Uterus (tissue), 2 donors: ENCODE data around the gene BICD2.

Source experiments
- POLR2A ChIP-seq, 2 donors: fragments of 450-650 bp; IDR thresholded peaks; one replicate each; pipeline ENCODE4 v1.6.1; 2016; ENCODE audit warnings: antibody characterized with exemption in 2 of 2, mild to moderate bottlenecking in 1 of 2, moderate library complexity in 1 of 2
- TF ChIP-seq, protein P1 (sequence below), 4 experiments: fragments of 200-600 bp in 2 of 4; fragments of 450-650 bp in 2 of 4; sonication (generic) in 2 of 4; IDR thresholded peaks; one replicate each; pipeline ENCODE4 v1.5.1; 2016 to 2019; ENCODE audit warnings: antibody characterized with exemption in 4 of 4, mild to moderate bottlenecking in 2 of 4, moderate library complexity in 1 of 4

DNA sequence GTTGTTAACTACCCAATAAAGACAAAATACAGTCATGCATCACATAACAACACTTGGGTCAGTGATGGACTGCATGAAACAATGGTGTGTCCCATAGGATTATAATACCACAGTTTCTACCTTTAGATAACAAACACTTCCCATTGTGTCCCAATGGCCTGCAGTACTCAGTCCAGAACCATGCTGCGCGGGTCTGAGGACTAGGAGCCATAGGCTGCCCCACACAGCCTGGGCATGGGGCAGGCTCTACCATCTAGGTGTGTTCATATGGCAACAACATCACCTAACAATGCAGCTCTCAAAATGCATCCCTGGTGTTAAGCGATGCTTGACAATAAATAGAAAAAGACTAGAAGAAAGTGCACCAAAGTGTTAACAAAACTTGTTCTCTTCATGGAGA lies 101.5 kb downstream of the BICD2 start:
- TF ChIP-seq, protein P1, sequence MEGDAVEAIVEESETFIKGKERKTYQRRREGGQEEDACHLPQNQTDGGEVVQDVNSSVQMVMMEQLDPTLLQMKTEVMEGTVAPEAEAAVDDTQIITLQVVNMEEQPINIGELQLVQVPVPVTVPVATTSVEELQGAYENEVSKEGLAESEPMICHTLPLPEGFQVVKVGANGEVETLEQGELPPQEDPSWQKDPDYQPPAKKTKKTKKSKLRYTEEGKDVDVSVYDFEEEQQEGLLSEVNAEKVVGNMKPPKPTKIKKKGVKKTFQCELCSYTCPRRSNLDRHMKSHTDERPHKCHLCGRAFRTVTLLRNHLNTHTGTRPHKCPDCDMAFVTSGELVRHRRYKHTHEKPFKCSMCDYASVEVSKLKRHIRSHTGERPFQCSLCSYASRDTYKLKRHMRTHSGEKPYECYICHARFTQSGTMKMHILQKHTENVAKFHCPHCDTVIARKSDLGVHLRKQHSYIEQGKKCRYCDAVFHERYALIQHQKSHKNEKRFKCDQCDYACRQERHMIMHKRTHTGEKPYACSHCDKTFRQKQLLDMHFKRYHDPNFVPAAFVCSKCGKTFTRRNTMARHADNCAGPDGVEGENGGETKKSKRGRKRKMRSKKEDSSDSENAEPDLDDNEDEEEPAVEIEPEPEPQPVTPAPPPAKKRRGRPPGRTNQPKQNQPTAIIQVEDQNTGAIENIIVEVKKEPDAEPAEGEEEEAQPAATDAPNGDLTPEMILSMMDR (IDR thresholded peaks at IDR 0.05), result no peak
- TF ChIP-seq POLR2A (IDR thresholded peaks at IDR 0.05), result no peak
